Mammary epithelial cell (primary cell): Measurements from ENCODE around the gene SUSD6.

Experiments used
- EZH2 ChIP-seq: IDR thresholded peaks from 2 replicates; pipeline ENCODE4 v1.6.1; 2012; ENCODE audit warnings: low read length, inconsistent platforms, borderline replicate concordance
- TF ChIP-seq, protein P1 (sequence below), 2 donors: IDR thresholded peaks in 1 of 2; conservative IDR thresholded peaks in 1 of 2; 2 replicates each; pipeline ENCODE4 v1.5.1; 2011 to 2012; ENCODE audit warnings: inconsistent platforms in 2 of 2, low read length in 2 of 2, mild to moderate bottlenecking in 2 of 2, control low read depth in 1 of 2, low read depth in 1 of 2; ENCODE audit not compliant: insufficient read depth in 1 of 2; ENCODE audit errors: extremely low read depth in 1 of 2

DNA sequence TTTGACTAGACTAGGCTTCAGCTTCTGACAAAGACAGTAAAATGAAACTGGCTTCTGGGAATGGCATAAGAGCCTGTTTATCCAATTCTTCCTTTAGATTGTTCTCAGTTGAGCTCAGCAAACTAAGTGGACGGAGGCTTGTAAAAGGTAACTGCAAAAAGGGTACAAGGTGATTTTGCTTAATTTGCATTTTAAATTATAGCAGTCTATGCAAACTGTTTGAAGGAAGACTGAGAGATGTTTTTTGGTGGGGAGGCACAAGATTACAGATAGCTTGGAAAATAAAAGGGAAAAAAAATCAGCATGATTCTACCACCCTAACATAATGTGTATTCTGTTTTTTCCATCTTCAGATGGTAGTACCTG is 5.0 kb downstream of the SUSD6 start:
- TF ChIP-seq, protein P1, sequence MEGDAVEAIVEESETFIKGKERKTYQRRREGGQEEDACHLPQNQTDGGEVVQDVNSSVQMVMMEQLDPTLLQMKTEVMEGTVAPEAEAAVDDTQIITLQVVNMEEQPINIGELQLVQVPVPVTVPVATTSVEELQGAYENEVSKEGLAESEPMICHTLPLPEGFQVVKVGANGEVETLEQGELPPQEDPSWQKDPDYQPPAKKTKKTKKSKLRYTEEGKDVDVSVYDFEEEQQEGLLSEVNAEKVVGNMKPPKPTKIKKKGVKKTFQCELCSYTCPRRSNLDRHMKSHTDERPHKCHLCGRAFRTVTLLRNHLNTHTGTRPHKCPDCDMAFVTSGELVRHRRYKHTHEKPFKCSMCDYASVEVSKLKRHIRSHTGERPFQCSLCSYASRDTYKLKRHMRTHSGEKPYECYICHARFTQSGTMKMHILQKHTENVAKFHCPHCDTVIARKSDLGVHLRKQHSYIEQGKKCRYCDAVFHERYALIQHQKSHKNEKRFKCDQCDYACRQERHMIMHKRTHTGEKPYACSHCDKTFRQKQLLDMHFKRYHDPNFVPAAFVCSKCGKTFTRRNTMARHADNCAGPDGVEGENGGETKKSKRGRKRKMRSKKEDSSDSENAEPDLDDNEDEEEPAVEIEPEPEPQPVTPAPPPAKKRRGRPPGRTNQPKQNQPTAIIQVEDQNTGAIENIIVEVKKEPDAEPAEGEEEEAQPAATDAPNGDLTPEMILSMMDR (conservative IDR thresholded peaks at IDR 0.05 in 1 of 2, IDR thresholded peaks at IDR 0.05 in 1 of 2; ENCODE audit: extremely low read depth in 1 of 2, insufficient read depth in 1 of 2, low read depth in 1 of 2, low read length in 2 of 2): no peak
- TF ChIP-seq EZH2: no peak
